ENCODE data around the gene FBL.
A peak's percentile ranks its signal among the peaks of the same experiment; 100 is the strongest.
"Not testable (repeated sequence)": the region's sequence is repeated elsewhere in the genome, so short reads cannot be mapped to it uniquely, and the experiment has no call there.

Gene FBL

DNA sequence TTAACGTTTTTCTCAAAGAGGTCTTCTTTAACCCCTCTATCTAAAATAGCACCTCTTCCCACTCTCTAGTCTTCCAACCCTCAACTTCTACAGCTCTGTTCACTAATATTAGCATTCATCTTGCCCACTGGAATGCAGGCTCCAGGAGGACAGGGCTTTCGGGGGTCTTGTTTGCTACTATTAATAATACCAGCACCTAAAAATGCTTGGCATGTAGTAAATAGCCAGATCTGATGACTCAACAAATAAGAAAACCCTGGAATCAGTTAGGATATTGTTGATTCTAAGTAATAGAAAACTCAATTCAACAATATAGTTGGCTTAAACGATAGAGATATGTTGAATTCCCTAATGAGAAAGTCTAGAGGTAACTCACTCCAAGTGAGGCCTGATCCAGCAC is 26.4 kb downstream of the FBL start:
- no peak for DNase-seq

DNA sequence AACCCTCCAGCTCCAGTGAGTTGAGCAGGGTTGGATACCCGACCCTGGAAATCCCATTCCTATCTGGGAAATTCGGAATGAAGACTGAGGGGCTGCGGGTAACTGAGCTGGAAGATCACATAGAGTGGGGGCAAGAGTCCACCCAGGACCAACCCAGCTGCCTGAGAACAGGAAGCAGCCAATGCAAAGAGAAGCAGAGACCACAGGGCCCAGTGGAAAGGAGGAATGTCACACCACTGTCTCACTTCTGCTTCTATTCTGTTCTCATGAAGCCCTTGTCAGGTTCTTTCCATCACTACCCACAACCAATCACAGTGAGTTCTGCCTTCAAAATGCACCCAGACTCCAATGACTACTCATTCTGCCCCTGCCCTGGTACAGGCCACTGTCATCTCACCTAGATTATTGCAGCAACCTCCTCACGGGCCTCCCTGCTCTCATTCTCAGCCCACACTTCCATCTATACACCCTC is 27.5 kb downstream of the FBL start:
- no peak for DNase-seq

- no peak for DNase-seq
Measured at GRCh38 chr19:39817888-39818561, 28.2 kb downstream of the FBL start.

GRCh38 chr19:39816287-39817048 is 29.7 kb downstream of the FBL start:
- no peak for DNase-seq

GRCh38 chr19:39814595-39814994 is 31.6 kb downstream of the FBL start:
- no peak for DNase-seq

DNA sequence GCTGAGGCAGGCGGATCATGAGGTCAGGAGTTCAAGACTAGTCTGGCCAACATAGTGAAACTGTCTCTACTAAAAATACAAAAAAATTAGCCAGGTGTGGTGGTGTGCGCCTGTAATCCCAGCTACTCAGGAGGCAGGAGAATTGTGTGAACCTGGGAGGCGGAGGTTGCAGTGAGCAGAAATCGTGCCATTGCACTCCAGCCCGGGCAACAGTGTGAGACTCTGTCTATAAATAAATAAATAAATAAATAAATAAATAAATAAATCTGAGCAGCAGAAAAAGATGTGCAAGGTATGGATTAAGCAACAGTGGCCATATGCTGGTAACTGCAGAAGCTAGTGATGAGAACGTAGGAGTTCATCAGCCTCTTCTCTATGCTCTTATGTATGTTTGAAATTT is 32.1 kb downstream of the FBL start:
- not testable (repeated sequence) for DNase-seq

- no peak for DNase-seq
Measured at GRCh38 chr19:39813264-39813993, 32.8 kb downstream of the FBL start.

- DNase-seq, result no peak
Measured at GRCh38 chr19:39811064-39811463, 35.1 kb downstream of the FBL start.

DNA sequence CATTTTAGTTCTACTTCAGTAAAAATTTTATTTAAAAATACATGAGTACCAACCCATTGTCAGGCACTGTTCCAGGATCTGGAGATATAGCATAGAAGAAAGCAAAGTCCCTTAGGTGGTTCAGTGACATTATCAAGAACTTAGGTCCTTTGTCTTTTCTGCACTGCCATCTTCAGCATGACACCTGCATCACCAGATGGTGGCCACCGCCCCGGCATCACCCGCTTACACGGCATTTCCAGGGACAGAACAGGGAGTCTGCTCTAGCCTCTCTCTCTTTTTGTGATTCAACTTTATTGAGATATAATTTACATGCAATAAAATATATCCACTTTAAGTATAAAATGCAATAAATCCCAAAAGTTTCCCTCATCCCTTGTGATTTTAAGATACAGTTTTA is 35.8 kb downstream of the FBL start:
- DNase-seq, result no peak

DNA sequence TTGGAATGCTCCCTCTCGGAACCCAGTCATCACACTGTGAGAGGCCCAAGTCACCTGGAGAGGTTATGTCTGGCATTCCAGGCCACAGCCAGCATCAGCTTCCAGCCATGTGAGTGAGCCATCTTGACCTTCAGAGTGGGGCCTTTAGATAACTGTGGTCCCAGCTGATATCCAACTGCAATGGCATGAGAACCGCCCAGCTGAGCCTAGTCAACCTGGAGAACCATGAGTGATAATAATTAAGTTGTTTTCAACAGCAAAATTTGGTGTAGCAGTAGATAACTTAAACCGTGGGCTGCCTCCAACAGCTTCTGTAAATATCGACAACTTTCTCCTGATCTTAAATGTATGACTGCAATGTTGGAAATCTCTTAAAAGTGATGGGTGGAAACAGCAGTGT is 36.8 kb downstream of the FBL start:
- DNase-seq, result no peak

DNA sequence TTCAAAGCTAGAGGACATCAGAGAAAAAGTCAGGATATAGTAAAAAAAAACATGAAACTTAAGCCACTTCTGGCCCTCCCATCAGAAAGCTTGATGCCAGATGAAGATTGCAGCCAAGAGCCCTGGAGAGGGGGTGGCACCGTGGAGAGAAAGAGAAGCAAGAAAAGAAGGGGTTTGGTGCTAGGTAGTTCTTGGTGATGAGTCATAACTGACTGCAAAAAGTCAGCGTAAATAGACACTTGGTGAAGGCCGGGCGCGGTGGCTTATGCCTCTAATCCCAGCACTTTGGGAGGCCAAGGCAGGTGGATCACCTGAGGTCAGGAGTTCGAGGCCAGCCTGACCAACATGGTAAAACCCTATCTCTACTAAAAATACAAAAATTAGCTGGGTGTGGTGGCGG is 37.5 kb downstream of the FBL start:
- DNase-seq, result not testable (repeated sequence)

GRCh38 chr19:39807846-39808364 is 38.3 kb downstream of the FBL start:
- DNase-seq, result no peak

DNA sequence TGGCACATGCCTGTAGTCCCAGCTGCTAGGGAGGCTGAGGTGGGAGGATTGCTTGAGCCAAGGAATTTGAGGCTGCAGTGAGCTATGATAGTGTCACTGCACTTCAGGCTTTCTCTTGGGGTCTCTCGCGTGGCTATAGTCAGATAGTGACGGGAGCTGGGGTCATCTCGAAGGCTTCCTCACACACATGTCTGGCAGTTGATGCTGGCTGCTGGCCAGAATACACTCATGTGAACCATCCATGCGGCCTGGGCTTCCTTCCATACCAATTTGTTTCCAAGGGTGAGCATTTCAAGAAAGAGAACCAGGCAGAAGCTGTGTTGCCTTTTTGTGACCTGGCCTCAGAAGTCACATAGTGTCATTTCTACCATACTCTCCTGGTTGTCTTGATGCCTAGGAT is 41.1 kb downstream of the FBL start:
- no peak for DNase-seq

GRCh38 chr19:39802958-39803357 is 43.2 kb downstream of the FBL start:
- DNase-seq, result no peak

GRCh38 chr19:39797083-39797482 is 49.1 kb downstream of the FBL start:
- DNase-seq, result no peak

DNA sequence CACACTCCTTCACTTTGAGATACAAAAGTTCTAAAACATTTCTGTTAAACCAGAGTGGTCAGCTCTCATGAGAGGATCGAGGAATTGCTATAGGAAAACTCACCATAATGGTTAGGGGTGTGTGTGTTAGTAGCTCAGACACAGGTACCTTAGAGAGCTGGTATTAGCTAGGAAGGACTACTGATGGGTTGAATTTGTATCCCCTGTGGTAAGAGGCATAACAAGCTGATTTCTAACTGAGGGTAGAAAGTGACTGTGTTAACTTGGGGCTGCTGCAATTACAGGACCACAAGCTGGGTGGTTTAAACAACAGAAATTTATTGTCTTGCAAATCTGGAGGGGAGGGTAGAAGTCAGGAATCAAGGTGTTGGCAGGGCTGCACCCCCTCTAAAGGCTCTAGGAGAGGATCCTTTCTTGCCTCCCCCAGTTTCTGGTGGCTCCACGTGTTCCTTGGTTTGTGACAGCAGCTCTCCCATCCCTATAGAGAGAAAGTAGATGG is 50.1 kb downstream of the FBL start:
- DNase-seq, result no peak

DNA sequence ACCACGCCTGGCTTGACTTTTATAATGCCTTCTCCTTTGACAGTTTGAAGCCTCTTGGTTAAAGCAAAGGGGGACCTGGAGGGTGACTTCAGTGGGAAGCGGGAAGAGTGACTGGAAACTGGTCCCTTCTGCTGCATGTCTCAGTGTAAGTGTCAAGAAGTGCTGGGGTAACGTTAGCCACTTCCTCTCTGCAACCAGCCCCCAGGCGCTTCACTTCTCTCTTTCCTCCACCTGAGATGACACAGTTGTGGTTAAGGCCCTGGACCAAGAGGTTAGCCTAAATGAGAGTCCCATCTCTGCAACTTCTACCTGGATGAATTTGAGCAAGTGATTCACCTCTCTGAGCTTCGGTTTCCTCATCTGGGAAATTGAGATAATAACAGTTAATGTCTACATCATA is 51.2 kb downstream of the FBL start:
- DNase-seq, result no peak

GRCh38 chr19:39792999-39793546 is 53.1 kb downstream of the FBL start:
- peak; percentile 98 for DNase-seq

- DNase-seq, result no peak
Measured at GRCh38 chr19:39788244-39788643, 57.9 kb downstream of the FBL start.

Measured in NCI-H2227 treated with DMSO at 0.1 percent for 48 hours (cell line).